ENCODE data around the gene HPD.
A peak's percentile ranks its signal among the peaks of the same experiment; 100 is the strongest.
"Not testable (repeated sequence)": the region's sequence is repeated elsewhere in the genome, so short reads cannot be mapped to it uniquely, and the experiment has no call there.

HPD gene

GRCh38 chr12:121898287-121898686 is 39.6 kb upstream of the HPD start:
- Histone ChIP-seq H3K9ac (no peak overlapping the region), H3K4me1 (ENCODE audit: low read depth, poor library complexity, severe bottlenecking) (peaks cover 14% of the 10 kb centered on the region), H4K20me1 (ENCODE audit: insufficient read depth) (no peaks in the 10 kb centered on the region), H3K4me3 (IDR thresholded peaks at IDR 0.05; ENCODE audit: insufficient read depth, low read depth, low read length) (no peak overlapping the region), H3K79me2 (ENCODE audit: insufficient read depth, low read depth) (peaks cover 5% of the 10 kb centered on the region; the same call in 1 of the 2 replicates), H3K27ac (no peak overlapping the region), H3K36me3 (ENCODE audit: insufficient read depth) (no peaks in the 10 kb centered on the region), H2AFZ (ENCODE audit: low read depth) (no peak overlapping the region), H3K27me3 (ENCODE audit: insufficient read depth, low read depth) (no peaks in the 10 kb centered on the region), H3K4me2 (no peak overlapping the region)
- TF ChIP-seq, protein P1, sequence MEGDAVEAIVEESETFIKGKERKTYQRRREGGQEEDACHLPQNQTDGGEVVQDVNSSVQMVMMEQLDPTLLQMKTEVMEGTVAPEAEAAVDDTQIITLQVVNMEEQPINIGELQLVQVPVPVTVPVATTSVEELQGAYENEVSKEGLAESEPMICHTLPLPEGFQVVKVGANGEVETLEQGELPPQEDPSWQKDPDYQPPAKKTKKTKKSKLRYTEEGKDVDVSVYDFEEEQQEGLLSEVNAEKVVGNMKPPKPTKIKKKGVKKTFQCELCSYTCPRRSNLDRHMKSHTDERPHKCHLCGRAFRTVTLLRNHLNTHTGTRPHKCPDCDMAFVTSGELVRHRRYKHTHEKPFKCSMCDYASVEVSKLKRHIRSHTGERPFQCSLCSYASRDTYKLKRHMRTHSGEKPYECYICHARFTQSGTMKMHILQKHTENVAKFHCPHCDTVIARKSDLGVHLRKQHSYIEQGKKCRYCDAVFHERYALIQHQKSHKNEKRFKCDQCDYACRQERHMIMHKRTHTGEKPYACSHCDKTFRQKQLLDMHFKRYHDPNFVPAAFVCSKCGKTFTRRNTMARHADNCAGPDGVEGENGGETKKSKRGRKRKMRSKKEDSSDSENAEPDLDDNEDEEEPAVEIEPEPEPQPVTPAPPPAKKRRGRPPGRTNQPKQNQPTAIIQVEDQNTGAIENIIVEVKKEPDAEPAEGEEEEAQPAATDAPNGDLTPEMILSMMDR (conservative IDR thresholded peaks at IDR 0.05; ENCODE audit: low read depth, low read length), result no peak

DNA sequence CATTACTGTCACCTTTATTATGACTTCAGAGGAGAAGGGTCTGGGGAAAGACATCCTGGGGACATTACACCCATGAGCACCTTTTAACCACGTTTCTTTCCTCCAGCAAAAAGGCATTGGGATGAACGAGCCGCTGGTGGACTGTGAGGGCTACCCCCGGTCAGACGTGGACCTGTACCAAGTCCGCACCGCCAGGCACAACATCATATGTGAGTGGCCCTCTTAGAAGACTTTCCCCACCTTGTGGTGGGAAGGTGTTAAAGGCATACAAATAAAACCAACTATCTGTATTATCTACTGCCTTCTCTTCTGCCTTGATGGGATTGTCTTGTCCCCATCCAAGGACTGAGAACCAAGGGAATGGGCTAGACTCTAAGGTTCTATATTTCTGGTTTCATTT is 36.0 kb upstream of the HPD start:
- H3K36me3 ChIP-seq (ENCODE audit: insufficient read depth), result no peaks in the 10 kb centered on the region
- no peak overlapping the region; the same call in 1 of the 2 replicates for H3K27ac ChIP-seq
- peaks cover 20% of the 10 kb centered on the region; the same call in 1 of the 2 replicates for H3K79me2 ChIP-seq (ENCODE audit: insufficient read depth, low read depth)

DNA sequence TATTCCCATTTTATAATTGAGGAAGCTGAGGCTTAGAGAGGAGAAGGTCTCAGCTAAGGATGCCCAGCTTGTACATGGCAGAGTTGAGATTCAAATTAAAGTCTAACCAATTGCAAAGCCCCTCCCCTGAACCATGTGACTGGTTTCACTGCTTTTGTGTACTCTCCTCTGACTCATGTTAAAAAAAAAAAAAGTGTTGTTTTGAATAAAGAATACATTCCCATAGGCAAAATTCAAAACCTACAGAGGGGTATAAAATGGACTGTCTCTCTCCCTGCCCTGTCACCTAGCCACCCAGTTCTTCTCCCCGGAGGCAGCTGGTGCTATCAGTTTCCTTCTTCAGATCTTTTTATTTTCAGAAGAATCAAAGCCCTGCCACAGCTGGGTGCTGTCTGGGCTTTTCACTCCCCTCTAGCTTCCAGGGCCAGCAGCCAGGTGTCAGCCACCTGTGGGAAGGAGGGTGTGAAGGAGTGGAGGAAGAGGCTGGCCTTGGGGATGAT is 35.4 kb upstream of the HPD start:
- no peak overlapping the region for H3K4me3 ChIP-seq (IDR thresholded peaks at IDR 0.05; ENCODE audit: insufficient read depth, low read depth, low read length)
- no peaks in the 10 kb centered on the region for H3K36me3 ChIP-seq (ENCODE audit: insufficient read depth)
- peaks cover 31% of the 10 kb centered on the region for H3K4me1 ChIP-seq (ENCODE audit: low read depth, poor library complexity, severe bottlenecking)
- H3K27me3 ChIP-seq (ENCODE audit: insufficient read depth, low read depth), result no peaks in the 10 kb centered on the region
- TF ChIP-seq, protein P1 (conservative IDR thresholded peaks at IDR 0.05; ENCODE audit: low read depth, low read length), result no peak
- no peaks in the 10 kb centered on the region for H4K20me1 ChIP-seq (ENCODE audit: insufficient read depth)
- no peak overlapping the region; the same call in 1 of the 2 replicates for H3K4me2 ChIP-seq
- H3K79me2 ChIP-seq (ENCODE audit: insufficient read depth, low read depth), result peaks cover 26% of the 10 kb centered on the region; the same call in 1 of the 2 replicates
- no peak overlapping the region for H2AFZ ChIP-seq (ENCODE audit: low read depth)
- H3K9ac ChIP-seq, result no peak overlapping the region
- no peak overlapping the region; the same call in 1 of the 2 replicates for H3K27ac ChIP-seq

More for the DNA sequence above, 36.0 kb upstream of the HPD start:
- Histone ChIP-seq H3K4me3 (IDR thresholded peaks at IDR 0.05; ENCODE audit: insufficient read depth, low read depth, low read length) (no peak overlapping the region), H3K4me1 (ENCODE audit: low read depth, poor library complexity, severe bottlenecking) (peaks cover 27% of the 10 kb centered on the region), H3K4me2 (no peak overlapping the region), H3K27me3 (ENCODE audit: insufficient read depth, low read depth) (no peaks in the 10 kb centered on the region), H2AFZ (ENCODE audit: low read depth) (no peak overlapping the region), H4K20me1 (ENCODE audit: insufficient read depth) (no peaks in the 10 kb centered on the region), H3K9ac (no peak overlapping the region)
- TF ChIP-seq, protein P1 (conservative IDR thresholded peaks at IDR 0.05; ENCODE audit: low read depth, low read length), result no peak

DNA sequence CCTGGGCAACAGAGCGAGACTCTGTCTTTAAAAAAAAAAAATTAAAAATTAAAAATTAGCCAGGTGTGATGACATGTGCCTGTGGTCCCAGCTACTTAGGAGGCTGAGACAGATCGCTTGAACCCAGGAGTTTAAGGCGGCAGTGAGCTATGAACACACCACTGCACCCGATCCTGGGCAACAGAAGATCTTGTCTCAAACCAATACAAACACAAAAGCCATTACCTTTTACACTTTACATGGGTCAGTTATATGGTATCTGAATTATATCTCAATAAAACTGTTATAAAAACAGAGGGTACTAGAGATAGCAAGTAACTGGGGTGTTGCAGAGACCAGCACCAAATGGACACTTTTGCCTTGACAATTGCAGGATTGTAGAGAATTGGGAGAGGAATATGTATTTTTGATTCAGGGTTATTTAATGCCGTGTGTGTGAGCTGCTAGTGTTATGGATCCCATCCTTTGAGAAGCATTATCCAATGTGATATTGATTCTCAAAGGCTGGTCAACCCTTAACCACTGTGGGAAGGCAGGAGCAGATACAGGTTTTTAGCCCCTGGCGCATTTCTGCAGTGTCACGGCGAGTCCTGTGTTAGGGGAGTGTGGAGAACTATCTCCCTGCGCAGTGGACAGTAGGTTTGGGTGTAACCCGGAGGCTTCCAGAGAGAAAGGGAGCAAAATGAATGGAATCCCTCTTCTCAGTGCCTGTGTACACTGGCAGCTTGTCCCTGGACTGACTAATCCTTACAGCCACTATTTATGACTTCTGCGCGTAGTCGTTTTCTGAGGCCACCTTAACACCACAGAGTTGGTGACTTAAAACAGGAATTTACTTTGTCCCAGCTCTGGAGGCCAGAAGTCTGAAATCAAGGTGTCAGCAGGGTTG is 34.3 kb upstream of the HPD start:
- H4K20me1 ChIP-seq (ENCODE audit: insufficient read depth), result no peaks in the 10 kb centered on the region
- H3K4me2 ChIP-seq, result no peak overlapping the region; the same call in 1 of the 2 replicates
- H3K27ac ChIP-seq, result no peak overlapping the region; the same call in 1 of the 2 replicates
- H3K27me3 ChIP-seq (ENCODE audit: insufficient read depth, low read depth), result no peaks in the 10 kb centered on the region
- no peak overlapping the region for H3K9ac ChIP-seq
- H3K4me3 ChIP-seq (IDR thresholded peaks at IDR 0.05; ENCODE audit: insufficient read depth, low read depth, low read length), result no peak overlapping the region
- TF ChIP-seq, protein P1 (conservative IDR thresholded peaks at IDR 0.05; ENCODE audit: low read depth, low read length), result no peak
- no peaks in the 10 kb centered on the region for H3K36me3 ChIP-seq (ENCODE audit: insufficient read depth)
- peaks cover 31% of the 10 kb centered on the region for H3K4me1 ChIP-seq (ENCODE audit: low read depth, poor library complexity, severe bottlenecking)
- peaks cover 26% of the 10 kb centered on the region; the same call in 1 of the 2 replicates for H3K79me2 ChIP-seq (ENCODE audit: insufficient read depth, low read depth)
- no peak overlapping the region for H2AFZ ChIP-seq (ENCODE audit: low read depth)

- H2AFZ ChIP-seq (ENCODE audit: low read depth); H3K36me3 ChIP-seq (ENCODE audit: insufficient read depth); H4K20me1 ChIP-seq (ENCODE audit: insufficient read depth); H3K4me3 ChIP-seq (IDR thresholded peaks at IDR 0.05; ENCODE audit: insufficient read depth, low read depth, low read length); H3K27me3 ChIP-seq (ENCODE audit: insufficient read depth, low read depth): not testable (repeated sequence)
- peaks cover 26% of the 10 kb centered on the region; the same call in 1 of the 2 replicates for H3K79me2 ChIP-seq (ENCODE audit: insufficient read depth, low read depth)
- H3K4me1 ChIP-seq (ENCODE audit: low read depth, poor library complexity, severe bottlenecking), result peaks cover 30% of the 10 kb centered on the region
- H3K4me2 ChIP-seq, result peak overlapping the region; percentile 78
- peak overlapping the region; percentile 71 for H3K27ac ChIP-seq
- peak overlapping the region; percentile 69; the same call in 1 of the 2 replicates for H3K9ac ChIP-seq
Measured at GRCh38 chr12:121889661-121890060, 31.0 kb upstream of the HPD start.
